BLaER1 (cell line): Measurements from ENCODE around the gene FERMT3.

Experiments used
- H3K27ac ChIP-seq: shearing (Covaris generic); formaldehyde crosslinking; 2 replicates; pipeline ENCODE4 v1.8.1; 2022
- H3K27me3 ChIP-seq: shearing (Covaris generic); formaldehyde crosslinking; 2 replicates; pipeline ENCODE4 v1.8.1; 2022
- H3K36me3 ChIP-seq: shearing (Covaris generic); formaldehyde crosslinking; 2 replicates; pipeline ENCODE4 v1.8.1; 2022
- H3K4me1 ChIP-seq: shearing (Covaris generic); formaldehyde crosslinking; 2 replicates; pipeline ENCODE4 v1.8.1; 2022
- H3K4me2 ChIP-seq: shearing (Covaris generic); formaldehyde crosslinking; 2 replicates; pipeline ENCODE4 v1.8.1; 2022
- H3K4me3 ChIP-seq: shearing (Covaris generic); formaldehyde crosslinking; 2 replicates; pipeline ENCODE4 v1.8.1; 2022
- H3K9ac ChIP-seq: shearing (Covaris generic); formaldehyde crosslinking; 2 replicates; pipeline ENCODE4 v1.8.1; 2022
- H3K9me3 ChIP-seq: shearing (Covaris generic); formaldehyde crosslinking; 2 replicates; pipeline ENCODE4 v1.8.1; 2022
- H4K20me1 ChIP-seq: shearing (Covaris generic); formaldehyde crosslinking; 2 replicates; pipeline ENCODE4 v1.8.1; 2022
- Cebpa-rat ChIP-seq: shearing (Covaris generic); IDR thresholded peaks from 2 replicates; pipeline ENCODE4 v1.8.1; 2022

FERMT3 gene

DNA sequence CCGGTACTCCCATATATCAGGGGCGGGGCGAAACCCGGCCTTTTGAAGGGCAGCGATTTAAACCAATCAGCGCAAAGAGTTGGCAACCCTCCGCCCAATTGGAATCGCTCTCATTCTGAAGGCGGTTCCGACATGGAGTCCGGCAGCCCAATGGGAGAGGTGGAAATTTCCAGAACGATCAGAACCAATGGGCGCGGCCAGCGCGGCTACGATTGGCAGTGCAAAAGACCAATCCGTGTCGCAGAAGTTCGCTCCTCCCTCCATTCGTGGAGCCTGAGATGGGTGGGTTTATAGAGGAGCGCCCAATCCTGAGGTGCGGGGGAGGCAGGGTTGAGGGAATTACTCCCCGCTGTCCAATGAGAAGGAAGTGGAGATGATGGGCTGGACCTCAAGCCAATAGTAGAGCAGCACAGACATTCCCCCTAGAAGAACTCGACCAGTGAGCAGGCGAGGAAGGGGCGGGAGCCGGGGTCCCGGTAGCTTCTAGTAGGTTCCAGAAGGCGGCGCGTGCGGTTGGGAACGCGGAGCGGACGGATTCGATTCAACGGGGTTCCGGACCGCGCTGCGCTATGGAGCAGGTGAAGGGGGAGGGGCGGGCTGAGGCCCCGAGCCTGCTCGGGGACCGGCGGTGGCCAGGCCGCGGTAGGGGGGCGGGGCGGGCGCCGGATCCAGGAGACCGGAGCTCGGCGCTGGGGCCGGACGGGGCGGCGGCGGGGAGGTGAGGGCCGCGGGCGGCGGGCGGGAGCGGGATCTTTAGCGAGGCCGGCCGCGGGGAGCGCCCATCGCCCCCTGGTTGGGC, 20.6 kb upstream of the FERMT3 start, which contains the start of gene STIP1:
TSS of gene STIP1 (plus strand) at position 479 of the 799 bp plus-strand sequence. CDS start at position 570, 91 bp downstream.
- H4K20me1 ChIP-seq = no peaks in the 10 kb centered on the region
- H3K9ac ChIP-seq = peak within 1 kb of the TSS; percentile 89
- peak within 1 kb of the TSS; percentile 90 for H3K27ac ChIP-seq
- H3K4me1 ChIP-seq = peaks cover 41% of the 10 kb centered on the region
- no peak for TF ChIP-seq Cebpa-rat
- no peaks in the 10 kb centered on the region for H3K27me3 ChIP-seq
- H3K4me3 ChIP-seq = peak within 1 kb of the TSS; percentile 78
- peak within 1 kb of the TSS; percentile 83 for H3K4me2 ChIP-seq
- H3K9me3 ChIP-seq = no peaks in the 10 kb centered on the region
- no peaks in the 10 kb centered on the region; the same call in none of the 2 replicates for H3K36me3 ChIP-seq

DNA sequence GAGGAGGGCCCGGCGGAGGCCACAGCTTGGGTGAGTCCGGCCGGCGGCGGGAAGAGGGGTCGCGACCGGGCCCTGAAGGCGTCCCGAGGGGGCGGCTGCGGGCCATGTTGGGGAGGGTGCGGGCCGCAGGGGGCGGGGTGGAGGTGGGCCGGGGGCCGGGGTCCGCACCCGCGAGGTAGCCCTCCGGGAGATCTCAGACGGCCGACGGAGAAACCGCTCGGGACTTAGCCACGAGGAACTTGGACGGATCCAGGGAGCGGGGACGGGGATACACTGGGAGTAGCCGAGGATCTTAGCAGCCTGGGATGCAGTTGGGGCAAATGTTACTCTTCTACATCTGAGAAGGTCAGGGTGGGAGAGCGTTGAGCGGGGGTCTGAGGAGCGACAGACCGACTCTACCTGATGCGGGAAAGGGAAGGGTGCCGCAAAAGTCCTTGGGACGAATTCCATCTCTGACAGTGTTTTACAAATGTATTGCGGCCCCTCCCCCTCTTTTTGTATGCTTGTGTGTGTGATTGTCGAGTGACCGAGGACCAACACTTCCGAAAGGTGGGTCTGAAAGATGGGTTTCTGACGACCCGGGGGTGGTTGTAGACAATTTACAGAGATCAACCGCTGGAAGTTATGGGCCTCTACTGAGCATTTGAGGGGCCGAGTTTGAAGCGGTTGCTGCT, 19.9 kb upstream of the FERMT3 start:
- H3K9me3 ChIP-seq = no peaks in the 10 kb centered on the region
- H3K27ac ChIP-seq = no peak overlapping the region
- H4K20me1 ChIP-seq = no peaks in the 10 kb centered on the region
- H3K4me1 ChIP-seq = peaks cover 34% of the 10 kb centered on the region
- H3K27me3 ChIP-seq = no peaks in the 10 kb centered on the region
- no peak overlapping the region for H3K9ac ChIP-seq
- no peak overlapping the region for H3K4me3 ChIP-seq
- H3K4me2 ChIP-seq = no peak overlapping the region
- H3K36me3 ChIP-seq = no peaks in the 10 kb centered on the region; the same call in none of the 2 replicates
- no peak for TF ChIP-seq Cebpa-rat

DNA sequence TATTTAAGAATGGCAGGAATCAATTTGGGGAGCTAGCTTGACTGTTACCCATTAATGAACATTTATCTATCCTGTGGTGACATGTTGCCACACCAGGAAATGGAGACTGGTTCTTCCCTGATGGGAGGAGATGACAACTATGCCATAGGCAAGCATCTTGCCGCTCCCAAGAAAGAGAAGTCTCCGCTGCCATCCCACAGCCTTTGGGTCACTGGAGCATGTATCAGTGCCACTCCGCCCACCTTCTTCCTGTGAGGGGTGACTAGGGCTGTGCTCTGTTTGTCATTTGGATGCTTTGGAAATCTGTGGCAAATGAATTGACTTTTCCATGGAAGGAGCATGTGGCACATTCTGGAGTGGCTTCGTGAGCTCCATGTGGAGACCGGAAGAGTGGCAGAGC, 14.1 kb upstream of the FERMT3 start:
- Histone ChIP-seq H3K9ac (no peak overlapping the region; the same call in 1 of the 2 replicates), H3K27me3 (no peaks in the 10 kb centered on the region), H3K36me3 (no peaks in the 10 kb centered on the region; the same call in none of the 2 replicates), H3K9me3 (no peaks in the 10 kb centered on the region), H3K4me3 (no peak overlapping the region), H3K4me1 (0 out of 2 replicates have a peak, but pooled peaks cover 17% of the 10 kb centered on the region), H3K4me2 (no peak overlapping the region), H3K27ac (no peak overlapping the region), H4K20me1 (no peaks in the 10 kb centered on the region; the same call in none of the 2 replicates)
- no peak for TF ChIP-seq Cebpa-rat

DNA sequence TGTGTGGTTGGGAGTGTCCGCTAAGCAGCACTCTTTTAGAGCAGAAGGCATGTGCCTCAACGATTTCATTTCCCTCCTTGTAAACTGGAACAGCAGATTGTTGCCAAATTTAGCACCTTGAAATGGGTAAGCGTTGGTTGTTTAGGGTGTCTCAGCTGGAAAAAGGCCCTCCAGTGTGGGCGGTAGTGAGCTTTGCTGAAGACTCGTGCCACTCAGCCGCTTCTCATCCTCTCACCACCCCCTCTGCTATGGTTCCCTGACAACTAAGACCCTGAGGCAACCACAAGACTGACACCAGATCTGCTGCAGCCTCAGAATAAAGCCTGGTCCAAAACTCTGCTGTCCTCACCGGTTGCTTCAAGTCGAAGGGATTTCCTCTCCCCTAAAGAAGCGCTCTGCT, 9.9 kb upstream of the FERMT3 start:
- no peak overlapping the region for H3K4me3 ChIP-seq
- H3K4me2 ChIP-seq = no peak overlapping the region
- peaks cover 20% of the 10 kb centered on the region for H4K20me1 ChIP-seq
- H3K36me3 ChIP-seq = no peaks in the 10 kb centered on the region; the same call in none of the 2 replicates
- H3K9ac ChIP-seq = peak overlapping the region; percentile 2; the same call in 1 of the 2 replicates
- no peak for TF ChIP-seq Cebpa-rat
- no peaks in the 10 kb centered on the region for H3K27me3 ChIP-seq
- no peak overlapping the region for H3K27ac ChIP-seq
- no peaks in the 10 kb centered on the region for H3K9me3 ChIP-seq
- 0 out of 2 replicates have a peak, but pooled peaks cover 16% of the 10 kb centered on the region for H3K4me1 ChIP-seq

DNA sequence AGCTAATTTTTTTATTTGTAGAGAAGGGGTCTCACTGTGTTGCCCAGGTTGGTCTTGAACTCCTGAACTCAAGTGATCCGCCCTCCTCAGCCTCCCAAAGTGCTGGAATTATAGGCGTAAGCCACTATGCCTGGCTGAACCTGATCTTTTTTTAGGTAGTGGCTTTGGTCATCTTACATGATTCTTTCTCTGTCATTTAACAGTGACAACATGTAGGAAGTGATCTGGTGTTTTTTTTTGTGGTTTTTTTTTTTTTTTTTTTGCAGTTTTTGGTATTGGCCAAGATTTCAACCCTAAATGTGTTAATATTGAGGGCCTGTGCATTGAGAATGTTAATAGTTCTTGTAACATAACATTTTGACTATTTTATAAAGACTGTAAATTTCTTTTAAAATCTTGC, 8.0 kb upstream of the FERMT3 start:
- no peak for TF ChIP-seq Cebpa-rat
- no peaks in the 10 kb centered on the region; the same call in none of the 2 replicates for H3K36me3 ChIP-seq
- H3K4me1 ChIP-seq = peaks cover 6% of the 10 kb centered on the region; the same call in 1 of the 2 replicates
- H3K27ac ChIP-seq = no peak overlapping the region
- peaks cover 39% of the 10 kb centered on the region for H4K20me1 ChIP-seq
- H3K27me3 ChIP-seq = no peaks in the 10 kb centered on the region
- no peak overlapping the region for H3K4me3 ChIP-seq
- H3K9ac ChIP-seq = no peak overlapping the region
- H3K9me3 ChIP-seq = no peaks in the 10 kb centered on the region
- no peak overlapping the region for H3K4me2 ChIP-seq

DNA sequence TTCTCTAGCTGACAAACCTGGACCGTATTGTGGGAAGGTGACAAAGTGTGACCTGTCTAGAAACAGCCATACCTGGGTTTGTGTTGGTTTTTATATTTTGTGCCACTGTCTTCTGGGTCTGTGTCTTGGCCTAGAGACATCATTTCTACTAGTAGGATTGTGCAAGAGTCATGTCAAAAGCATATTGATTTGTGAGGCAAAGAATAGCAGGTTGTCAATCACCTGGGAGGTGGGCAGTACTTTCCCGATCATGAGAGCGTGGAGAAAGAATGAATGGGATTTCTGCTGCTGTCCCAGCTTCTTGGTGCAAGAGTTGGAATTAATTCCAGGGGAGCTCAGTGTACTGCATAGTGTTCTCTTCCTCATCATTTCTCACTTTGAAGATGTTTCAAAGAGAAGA, 5.0 kb upstream of the FERMT3 start:
- Histone ChIP-seq H4K20me1 (peaks cover 48% of the 10 kb centered on the region), H3K27me3 (no peaks in the 10 kb centered on the region), H3K9ac (no peak overlapping the region), H3K36me3 (peaks cover 5% of the 10 kb centered on the region), H3K4me3 (no peak overlapping the region), H3K27ac (no peak overlapping the region), H3K9me3 (no peaks in the 10 kb centered on the region), H3K4me2 (no peak overlapping the region), H3K4me1 (peaks cover 29% of the 10 kb centered on the region)
- TF ChIP-seq Cebpa-rat = no peak

DNA sequence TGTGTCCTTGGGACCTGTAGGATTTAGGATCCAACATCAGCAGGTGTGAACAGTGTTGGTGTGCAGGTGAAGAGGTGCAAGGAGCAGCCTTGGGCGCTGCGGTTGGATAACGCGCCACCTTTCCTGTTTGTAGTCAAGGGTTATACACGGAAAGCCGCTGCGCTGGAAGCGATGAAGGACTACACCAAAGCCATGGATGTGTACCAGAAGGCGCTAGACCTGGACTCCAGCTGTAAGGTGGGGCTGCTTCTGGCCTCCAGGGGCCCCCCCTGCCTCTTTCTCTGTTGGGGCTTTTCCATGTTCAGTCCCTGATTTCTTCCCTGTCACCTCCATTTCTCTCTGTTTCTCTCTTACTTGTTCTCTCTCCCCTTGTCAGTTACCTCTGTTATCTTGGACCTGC, 3.5 kb upstream of the FERMT3 start:
- peaks cover 51% of the 10 kb centered on the region for H4K20me1 ChIP-seq
- no peak overlapping the region for H3K4me3 ChIP-seq
- no peaks in the 10 kb centered on the region for H3K27me3 ChIP-seq
- no peak overlapping the region for H3K27ac ChIP-seq
- peaks cover 31% of the 10 kb centered on the region for H3K4me1 ChIP-seq
- no peaks in the 10 kb centered on the region for H3K9me3 ChIP-seq
- peaks cover 5% of the 10 kb centered on the region for H3K36me3 ChIP-seq
- H3K4me2 ChIP-seq = no peak overlapping the region
- no peak for TF ChIP-seq Cebpa-rat
- peak overlapping the region; percentile 40; the same call in 1 of the 2 replicates for H3K9ac ChIP-seq

DNA sequence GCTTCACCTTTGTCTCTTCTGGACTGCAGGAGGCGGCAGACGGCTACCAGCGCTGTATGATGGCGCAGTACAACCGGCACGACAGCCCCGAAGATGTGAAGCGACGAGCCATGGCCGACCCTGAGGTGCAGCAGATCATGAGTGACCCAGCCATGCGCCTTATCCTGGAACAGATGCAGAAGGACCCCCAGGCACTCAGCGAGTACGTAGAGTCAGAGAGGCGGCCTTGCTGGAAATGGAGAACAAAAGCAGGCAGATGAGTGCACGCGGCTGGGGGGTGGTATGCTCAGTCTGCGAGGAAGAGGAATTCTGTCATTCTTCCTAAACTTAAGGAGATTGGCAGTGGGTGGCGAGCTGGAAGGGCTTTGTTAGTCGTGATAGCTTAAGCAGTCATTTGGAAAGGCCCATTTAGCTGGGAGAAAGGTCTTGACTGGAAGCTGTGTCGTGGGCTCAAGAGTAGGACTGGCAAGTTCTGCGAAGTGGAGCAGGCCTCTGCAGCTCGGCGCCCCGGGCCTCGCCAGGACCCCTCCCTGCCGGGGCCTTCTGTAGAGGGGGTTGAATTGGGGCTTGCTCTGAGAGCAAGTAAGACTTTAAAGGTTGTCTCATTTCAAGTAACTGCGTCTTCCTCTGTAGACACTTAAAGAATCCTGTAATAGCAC, 3.0 kb upstream of the FERMT3 start:
- Histone ChIP-seq H3K9me3 (no peaks in the 10 kb centered on the region), H3K4me3 (no peak overlapping the region), H3K27ac (no peak overlapping the region), H3K27me3 (no peaks in the 10 kb centered on the region), H3K4me2 (no peak overlapping the region), H3K9ac (no peak overlapping the region), H3K36me3 (peaks cover 9% of the 10 kb centered on the region), H4K20me1 (peaks cover 56% of the 10 kb centered on the region), H3K4me1 (peaks cover 36% of the 10 kb centered on the region)
- TF ChIP-seq Cebpa-rat = no peak

DNA sequence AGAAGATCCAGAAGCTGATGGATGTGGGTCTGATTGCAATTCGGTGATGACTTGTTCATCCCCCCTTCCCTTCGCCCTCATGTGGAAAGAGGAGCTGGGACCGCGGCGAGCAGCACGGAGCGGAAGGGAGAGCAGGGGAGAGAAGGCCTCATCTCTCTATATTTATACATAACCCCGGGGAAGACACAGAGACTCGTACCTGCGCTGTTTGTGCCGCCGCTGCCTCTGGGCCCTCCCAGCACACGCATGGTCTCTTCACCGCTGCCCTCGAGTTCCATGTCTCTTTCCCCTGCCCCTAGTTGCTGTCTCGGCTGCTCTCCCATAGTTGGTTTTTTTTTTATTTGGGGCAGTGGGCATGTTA, 2.5 kb upstream of the FERMT3 start:
- no peak overlapping the region for H3K9ac ChIP-seq
- H3K27ac ChIP-seq = no peak overlapping the region
- H3K27me3 ChIP-seq = no peaks in the 10 kb centered on the region
- peak overlapping the region; percentile 97 for H3K4me2 ChIP-seq
- H3K9me3 ChIP-seq = no peaks in the 10 kb centered on the region
- peaks cover 14% of the 10 kb centered on the region for H3K36me3 ChIP-seq
- H3K4me3 ChIP-seq = no peak overlapping the region
- TF ChIP-seq Cebpa-rat = no peak
- peaks cover 41% of the 10 kb centered on the region for H3K4me1 ChIP-seq
- peaks cover 61% of the 10 kb centered on the region for H4K20me1 ChIP-seq
